HepG2 (cell line): ENCODE measurements around the gene KIR3DL2. TPM values are rescaled to one million over a fixed set of nuclear protein-coding genes. Genes with fewer than 3 reads are reported as not detected.
"Not testable (repeated sequence)": the region's sequence is repeated elsewhere in the genome, so short reads cannot be mapped to it uniquely, and the experiment has no call there.

ENCODE experiments used
- ATAC-seq: fragments of 200-7000 bp; cut with Tn5 transposase; 3 replicates; pipeline ENCODE4 v1.9.1; 2020; ENCODE audit warnings: mild to moderate bottlenecking, moderate library complexity
- BruUV-seq: library from RNA; stranded (reverse); fragments of 400-500 nt; replicated peaks from 2 replicates; lab custom pipeline; 2021; lab: Mats Ljungman, UMichigan
- CTCF ChIA-PET: fragments of 300-600 bp; formaldehyde crosslinking; extraction: SDS; loops from one replicate; lab custom pipeline; 2021; ENCODE audit warnings: low total read pairs, inconsistent platforms, low intra/inter-chr PET ratio; lab: Yijun Ruan, JAX
- POLR2A ChIA-PET: fragments of 350-600 bp; sonication (Branson Sonifier 250); formaldehyde crosslinking; loops from one replicate; lab custom pipeline; 2020; ENCODE audit warnings: antibody characterized with exemption, inconsistent platforms; lab: Yijun Ruan, JAX
- DNase-seq: peaks from one replicate; pipeline ENCODE4 v3.0.0-alpha.2; 2015; ENCODE audit warnings: low spot score
- FAIRE-seq: peaks from 3 replicates; lab custom pipeline; 2011; peaks lifted over from hg19 to GRCh38; lab: Jason Lieb, UNC
- H2AFZ ChIP-seq: one replicate; pipeline ENCODE4 v1.6.1; 2011; ENCODE audit warnings: low read length, inconsistent platforms
- H3K27ac ChIP-seq: fragments of 300-600 bp; 3 replicates; pipeline ENCODE4 v1.8.0; 2011; ENCODE audit warnings: mixed run types, mild to moderate bottlenecking, mixed read lengths, low read length, inconsistent platforms; ENCODE audit not compliant: insufficient read depth; ENCODE audit errors: extremely low read length
- H3K27me3 ChIP-seq, 2 experiments: fragments of 200-600 bp in 1 of 2; 2 replicates in 1 of 2; 3 replicates in 1 of 2; pipeline versions ENCODE4 v1.6.0 to v1.8.0; 2011; ENCODE audit warnings: low read length in 2 of 2, mild to moderate bottlenecking in 2 of 2, moderate library complexity in 2 of 2, inconsistent platforms in 1 of 2; ENCODE audit not compliant: insufficient read depth in 2 of 2, control insufficient read depth in 1 of 2
- H3K36me3 ChIP-seq, 2 experiments: fragments of 200-600 bp in 1 of 2; replicated peaks in 1 of 2; 2 replicates in 1 of 2; 3 replicates in 1 of 2; pipeline versions ENCODE4 v1.5.1 to v1.8.0; 2011; ENCODE audit warnings: low read length in 2 of 2, inconsistent platforms in 1 of 2; ENCODE audit not compliant: insufficient read depth in 2 of 2, control insufficient read depth in 1 of 2
- H3K4me1 ChIP-seq: 2 replicates; pipeline ENCODE4 v1.5.1; 2012; ENCODE audit warnings: low read length, inconsistent platforms; ENCODE audit not compliant: insufficient read depth
- H3K4me2 ChIP-seq: 2 replicates; pipeline ENCODE4 v1.6.0; 2011; ENCODE audit warnings: low read depth, low read length, inconsistent platforms
- H3K4me3 ChIP-seq, 3 experiments: fragments of 200-600 bp in 1 of 3; sonication (generic), shearing (Covaris generic) in 1 of 3; replicated peaks in 1 of 3; 2 replicates each; pipeline ENCODE4 v1.5.1; 2011 to 2016; ENCODE audit warnings: low read length in 3 of 3, inconsistent platforms in 2 of 3, low read depth in 2 of 3, mild to moderate bottlenecking in 2 of 3, control low read depth in 1 of 3, mixed read lengths in 1 of 3; ENCODE audit not compliant: insufficient read depth in 1 of 3
- H3K79me2 ChIP-seq: one replicate; pipeline ENCODE4 v1.6.1; 2011; ENCODE audit warnings: low read length, inconsistent platforms; ENCODE audit not compliant: insufficient read depth
- H3K9ac ChIP-seq: 2 replicates; pipeline ENCODE4 v1.6.0; 2011; ENCODE audit warnings: mild to moderate bottlenecking, low read depth, low read length, inconsistent platforms; ENCODE audit not compliant: insufficient read depth
- H3K9me3 ChIP-seq: 2 replicates; pipeline ENCODE4 v1.5.1; 2012; ENCODE audit warnings: mild to moderate bottlenecking, low read length
- H4K20me1 ChIP-seq: 2 replicates; pipeline ENCODE4 v1.6.0; 2011; ENCODE audit warnings: inconsistent platforms, mild to moderate bottlenecking, low read length, moderate library complexity; ENCODE audit not compliant: insufficient read depth
- WGBS: methylation state at CpG from one replicate; pipeline ENCODE4 v1.1.6; 2017; ENCODE audit warnings: low lambda C conversion rate; 5-methylcytosine and 5-hydroxymethylcytosine counted together
- in situ Hi-C: cut with HindIII; loops from 2 replicates; pipeline ENCODE4 v1.10.0; 2017; ENCODE audit warnings: low pct_unique_long_range_greater_than_20kb; ENCODE audit not compliant: extremely low pct_ligation_motif_present
- intact Hi-C: fragments of 100-400 bp; cut with micrococcal nuclease; formaldehyde crosslinking; loops from one replicate; pipeline ENCODE4 v1.10.0; 2022; ENCODE audit not compliant: unreplicated experiment
- polyA plus RNA-seq, 8 experiments: library from polyadenylated mRNA; depleted of rRNA in 3 of 8; stranded (reverse) in 7 of 8; unstranded in 1 of 8; fragments of >200 nt; fragmentation: Illumina TruSeq in 4 of 8; extraction: Trizol in 4 of 8; gene quantifications; 2 replicates each; pipeline versions ENCODE4 v1.2.1 to v1.2.3, GENCODE V29; 2011 to 2016; ENCODE audit warnings: low read depth in 4 of 8, missing spikeins in 1 of 8, mixed read lengths in 1 of 8; ENCODE audit not compliant: insufficient read depth in 1 of 8
- total RNA-seq, 5 experiments: library from RNA; depleted of rRNA; stranded (reverse); fragments of >200 nt; fragmentation: Illumina TruSeq; extraction: Trizol; gene quantifications; 2 replicates each; pipeline ENCODE4 v1.2.3, GENCODE V29; 2016; ENCODE audit warnings: low read depth in 1 of 5

KIR3DL2 gene
- total and polyA plus RNA-seq, 2 of the 13 experiments (the other 11 are each of a cell fraction or from before 2014, with no cell fraction given): not detected

DNA sequence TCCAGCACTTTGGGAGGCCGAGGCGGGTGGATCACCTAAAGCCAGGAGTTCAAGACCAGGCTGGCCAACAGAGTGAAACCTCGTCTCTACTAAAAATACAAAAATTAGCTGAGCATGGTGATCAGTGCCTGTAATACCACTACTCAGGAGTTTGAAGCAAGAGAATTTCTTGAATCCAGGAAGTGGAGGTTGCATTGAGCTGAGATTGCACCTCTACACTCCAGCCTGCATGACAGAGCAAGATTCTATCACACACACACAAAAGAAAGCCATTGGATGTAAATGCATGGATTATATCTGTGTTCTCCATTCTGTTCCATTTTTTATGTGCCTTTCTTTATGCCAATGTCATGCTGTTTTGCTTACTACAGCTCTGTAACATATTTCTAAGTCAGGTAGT lies 8.2 kb downstream of the KIR3DL2 start:
- H3K9ac ChIP-seq, H3K4me2 ChIP-seq, H3K27me3 ChIP-seq, FAIRE-seq, DNase-seq, CTCF ChIA-PET, H3K4me3 ChIP-seq, in situ Hi-C loops, H3K27ac ChIP-seq, H3K4me1 ChIP-seq, H3K9me3 ChIP-seq, H2AFZ ChIP-seq, intact Hi-C loops, H4K20me1 ChIP-seq, H3K79me2 ChIP-seq, POLR2A ChIA-PET, ATAC-seq, H3K36me3 ChIP-seq, BruUV-seq: not testable (repeated sequence)
- 0% methylated on average over 3 of the region's 3 CpGs for WGBS

DNA sequence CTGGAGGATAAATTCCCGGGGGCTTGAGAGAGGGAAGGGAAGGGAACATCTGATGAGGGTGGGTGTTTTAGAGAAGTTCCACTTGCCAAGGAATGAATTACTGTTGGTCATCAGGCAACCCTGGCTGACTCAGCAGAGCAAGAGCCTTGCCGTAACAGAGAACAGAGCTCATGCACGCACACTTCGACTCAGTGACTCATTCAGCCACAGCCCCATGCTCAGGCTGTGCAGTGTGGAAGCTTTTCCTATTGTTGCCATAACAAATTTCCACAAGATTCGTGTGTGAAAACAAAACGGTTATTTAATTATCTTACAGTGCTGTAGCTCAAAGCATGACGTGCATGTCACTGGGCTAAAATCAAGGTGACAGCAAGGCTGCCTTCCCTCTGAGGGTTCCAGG lies 9.2 kb downstream of the KIR3DL2 start:
- H3K79me2 ChIP-seq, H3K9ac ChIP-seq, DNase-seq, FAIRE-seq, H3K36me3 ChIP-seq, ATAC-seq, H3K9me3 ChIP-seq, BruUV-seq, H3K27me3 ChIP-seq, H3K27ac ChIP-seq, H4K20me1 ChIP-seq, POLR2A ChIA-PET, intact Hi-C loops, in situ Hi-C loops, CTCF ChIA-PET, H3K4me1 ChIP-seq, H2AFZ ChIP-seq, H3K4me3 ChIP-seq, H3K4me2 ChIP-seq: not testable (repeated sequence)
- 0% methylated on average over 2 of the region's 7 CpGs for WGBS

DNA sequence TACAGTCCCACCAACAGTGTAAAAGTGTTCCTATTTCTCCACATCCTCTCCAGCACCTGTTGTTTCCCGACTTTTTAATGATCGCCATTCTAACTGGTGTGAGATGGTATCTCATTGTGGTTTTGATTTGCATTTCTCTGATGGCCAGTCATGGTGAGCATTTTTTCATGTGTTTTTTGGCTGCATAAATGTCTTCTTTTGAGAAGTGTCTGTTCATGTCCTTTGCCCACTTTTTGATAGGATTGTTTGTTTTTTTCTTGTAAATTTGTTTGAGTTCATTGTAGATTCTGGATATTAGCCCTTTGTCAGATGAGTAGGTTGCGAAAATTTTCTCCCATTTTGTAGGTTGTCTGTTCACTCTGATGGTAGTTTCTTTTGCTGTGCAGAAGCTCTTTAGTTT lies 13.2 kb downstream of the KIR3DL2 start:
- H3K9me3 ChIP-seq, H3K9ac ChIP-seq, in situ Hi-C loops, H3K36me3 ChIP-seq, CTCF ChIA-PET, H3K79me2 ChIP-seq, H3K4me2 ChIP-seq, ATAC-seq, H3K4me3 ChIP-seq, H4K20me1 ChIP-seq, H3K27ac ChIP-seq, intact Hi-C loops, FAIRE-seq, H3K27me3 ChIP-seq, H2AFZ ChIP-seq, H3K4me1 ChIP-seq, BruUV-seq, DNase-seq, POLR2A ChIA-PET: not testable (repeated sequence)
- 3% methylated on average over 2 of the region's 3 CpGs for WGBS
